K562 (cell line): ENCODE data around the gene MC3R. TPM values are rescaled to one million over a fixed set of nuclear protein-coding genes. Genes with fewer than 3 reads are reported as not detected.

Source experiments
- CTCF ChIP-seq, 3 experiments: IDR thresholded peaks in 2 of 3; conservative IDR thresholded peaks in 1 of 3; 2 replicates each; pipeline ENCODE4 v1.5.1; 2011 to 2012; ENCODE audit warnings: low read length in 3 of 3, mild to moderate bottlenecking in 3 of 3, control low read depth in 2 of 3, improper control_type of control experiment in 1 of 3, inconsistent platforms in 1 of 3, low read depth in 1 of 3, mixed read lengths in 1 of 3, moderate library complexity in 1 of 3; ENCODE audit not compliant: insufficient read depth in 2 of 3
- HDAC1 ChIP-seq, 2 experiments: fragments of 450-650 bp; IDR thresholded peaks; 2 replicates each; pipeline ENCODE4 v1.6.1; 2016 to 2017; ENCODE audit warnings: inconsistent platforms in 1 of 2, mild to moderate bottlenecking in 1 of 2, moderate library complexity in 1 of 2
- HNRNPL ChIP-seq: fragments of 200-400 bp; formaldehyde crosslinking; IDR thresholded peaks from 2 replicates; pipeline ENCODE4 v1.6.1; 2017; ENCODE audit warnings: low read depth, mild to moderate bottlenecking, low read length
- HNRNPUL1 ChIP-seq: fragments of 200-400 bp; formaldehyde crosslinking; IDR thresholded peaks from 2 replicates; pipeline ENCODE4 v1.6.1; 2017; ENCODE audit warnings: low read length
- MAZ ChIP-seq, 2 experiments: fragments of 450-650 bp in 1 of 2; sonication (generic) in 1 of 2; formaldehyde crosslinking; IDR thresholded peaks in 1 of 2; conservative IDR thresholded peaks in 1 of 2; 2 replicates each; pipeline versions ENCODE4 v1.4.0 to v1.5.0; 2020; ENCODE audit warnings: mild to moderate bottlenecking in 1 of 2, missing genetic modification reagents in 1 of 2
- NONO ChIP-seq, 2 experiments: fragments of 200-400 bp in 1 of 2; fragments of 450-650 bp in 1 of 2; formaldehyde crosslinking in 1 of 2; IDR thresholded peaks; 2 replicates each; pipeline ENCODE4 v1.6.1; 2017; ENCODE audit warnings: low read depth in 2 of 2, mild to moderate bottlenecking in 2 of 2, moderate library complexity in 2 of 2, low read length in 1 of 2
- PHF8 ChIP-seq: fragments of 200-600 bp; sonication (generic); IDR thresholded peaks from 2 replicates; pipeline ENCODE4 v1.6.1; 2012; ENCODE audit warnings: mixed run types, mild to moderate bottlenecking, inconsistent platforms, low read length, moderate library complexity, borderline replicate concordance
- ZBTB17 ChIP-seq: fragments of 450-650 bp; formaldehyde crosslinking; IDR thresholded peaks from 2 replicates; pipeline ENCODE4 v1.4.0; 2020; ENCODE audit warnings: mild to moderate bottlenecking
- ZNF12 ChIP-seq: sonication (generic); formaldehyde crosslinking; IDR thresholded peaks from 2 replicates; pipeline ENCODE4 v1.4.0; 2020; ENCODE audit warnings: mild to moderate bottlenecking, missing genetic modification reagents
- ZNF830 ChIP-seq: fragments of 250-450 bp; sonication (Bioruptor Pico); IDR thresholded peaks from 2 replicates; pipeline ENCODE4 v1.5.0; 2021; ENCODE audit warnings: mild to moderate bottlenecking
- polyA plus RNA-seq, 8 experiments: library from polyadenylated mRNA; depleted of rRNA in 4 of 8; stranded (reverse) in 5 of 8; unstranded in 3 of 8; fragments of >200 nt; fragmentation: Nextera tagmentation in 2 of 8; fragmentation: Illumina TruSeq in 1 of 8; extraction: Ambion mirVana in 2 of 8; extraction: Trizol in 1 of 8; gene quantifications; 2 replicates each; pipeline versions ENCODE4 v1.2.1 to v1.2.3, GENCODE V29; 2011 to 2014; ENCODE audit warnings: inconsistent platforms in 1 of 8, missing spikeins in 1 of 8
- total RNA-seq, 7 experiments: library from RNA; depleted of rRNA in 6 of 7; stranded (reverse); fragments of >200 nt in 6 of 7; fragmentation: Illumina TruSeq in 2 of 7; extraction: Trizol in 2 of 7; gene quantifications; 2 replicates each; pipeline versions ENCODE4 v1.2.1 to v1.2.3, GENCODE V29; 2011 to 2021; ENCODE audit warnings: low replicate concordance in 1 of 7
- TF ChIP-seq, protein P1 (sequence below), 2 experiments: fragments of 450-650 bp in 1 of 2; sonication (generic) in 1 of 2; formaldehyde crosslinking in 1 of 2; IDR thresholded peaks; 2 replicates each; pipeline versions ENCODE4 v1.7.1 to v1.9.0; 2016 to 2022; ENCODE audit warnings: inconsistent platforms in 1 of 2, mild to moderate bottlenecking in 1 of 2, missing genetic modification reagents in 1 of 2
- TF ChIP-seq, protein P2 (sequence below): fragments of 450-650 bp; IDR thresholded peaks from 2 replicates; pipeline ENCODE4 v1.6.1; 2016

Gene MC3R
- total and polyA plus RNA-seq, 9 of the 15 experiments (the other 6 are each of a cell fraction or from before 2014, with no cell fraction given), result not detected

GRCh38 chr20:56247954-56248782 lies at the start of gene MC3R (continued):
- peak; percentile 64 to 79 (median 64) for TF ChIP-seq CTCF (IDR thresholded peaks at IDR 0.05 in 2 of 3, conservative IDR thresholded peaks at IDR 0.05 in 1 of 3; ENCODE audit: insufficient read depth in 2 of 3, low read depth in 1 of 3, low read length in 3 of 3)
- TF ChIP-seq HDAC1 (IDR thresholded peaks at IDR 0.05), result no peak
- TF ChIP-seq ZBTB17 (CRISPR knock-in tag), result no peak
- no peak for TF ChIP-seq MAZ (CRISPR knock-in tag; conservative IDR thresholded peaks at IDR 0.05 in 1 of 2, IDR thresholded peaks at IDR 0.05 in 1 of 2)
- TF ChIP-seq, protein P1, sequence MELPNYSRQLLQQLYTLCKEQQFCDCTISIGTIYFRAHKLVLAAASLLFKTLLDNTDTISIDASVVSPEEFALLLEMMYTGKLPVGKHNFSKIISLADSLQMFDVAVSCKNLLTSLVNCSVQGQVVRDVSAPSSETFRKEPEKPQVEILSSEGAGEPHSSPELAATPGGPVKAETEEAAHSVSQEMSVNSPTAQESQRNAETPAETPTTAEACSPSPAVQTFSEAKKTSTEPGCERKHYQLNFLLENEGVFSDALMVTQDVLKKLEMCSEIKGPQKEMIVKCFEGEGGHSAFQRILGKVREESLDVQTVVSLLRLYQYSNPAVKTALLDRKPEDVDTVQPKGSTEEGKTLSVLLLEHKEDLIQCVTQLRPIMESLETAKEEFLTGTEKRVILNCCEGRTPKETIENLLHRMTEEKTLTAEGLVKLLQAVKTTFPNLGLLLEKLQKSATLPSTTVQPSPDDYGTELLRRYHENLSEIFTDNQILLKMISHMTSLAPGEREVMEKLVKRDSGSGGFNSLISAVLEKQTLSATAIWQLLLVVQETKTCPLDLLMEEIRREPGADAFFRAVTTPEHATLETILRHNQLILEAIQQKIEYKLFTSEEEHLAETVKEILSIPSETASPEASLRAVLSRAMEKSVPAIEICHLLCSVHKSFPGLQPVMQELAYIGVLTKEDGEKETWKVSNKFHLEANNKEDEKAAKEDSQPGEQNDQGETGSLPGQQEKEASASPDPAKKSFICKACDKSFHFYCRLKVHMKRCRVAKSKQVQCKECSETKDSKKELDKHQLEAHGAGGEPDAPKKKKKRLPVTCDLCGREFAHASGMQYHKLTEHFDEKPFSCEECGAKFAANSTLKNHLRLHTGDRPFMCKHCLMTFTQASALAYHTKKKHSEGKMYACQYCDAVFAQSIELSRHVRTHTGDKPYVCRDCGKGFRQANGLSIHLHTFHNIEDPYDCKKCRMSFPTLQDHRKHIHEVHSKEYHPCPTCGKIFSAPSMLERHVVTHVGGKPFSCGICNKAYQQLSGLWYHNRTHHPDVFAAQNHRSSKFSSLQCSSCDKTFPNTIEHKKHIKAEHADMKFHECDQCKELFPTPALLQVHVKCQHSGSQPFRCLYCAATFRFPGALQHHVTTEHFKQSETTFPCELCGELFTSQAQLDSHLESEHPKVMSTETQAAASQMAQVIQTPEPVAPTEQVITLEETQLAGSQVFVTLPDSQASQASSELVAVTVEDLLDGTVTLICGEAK (IDR thresholded peaks at IDR 0.05), result no peak
- TF ChIP-seq, protein P1 (CRISPR knock-in tag; IDR thresholded peaks at IDR 0.05), result no peak
- no peak for TF ChIP-seq ZNF12
- TF ChIP-seq HNRNPUL1, result no peak
- no peak for TF ChIP-seq NONO (IDR thresholded peaks at IDR 0.05; ENCODE audit: low read depth in 2 of 2, low read length in 1 of 2)
- TF ChIP-seq, protein P2, sequence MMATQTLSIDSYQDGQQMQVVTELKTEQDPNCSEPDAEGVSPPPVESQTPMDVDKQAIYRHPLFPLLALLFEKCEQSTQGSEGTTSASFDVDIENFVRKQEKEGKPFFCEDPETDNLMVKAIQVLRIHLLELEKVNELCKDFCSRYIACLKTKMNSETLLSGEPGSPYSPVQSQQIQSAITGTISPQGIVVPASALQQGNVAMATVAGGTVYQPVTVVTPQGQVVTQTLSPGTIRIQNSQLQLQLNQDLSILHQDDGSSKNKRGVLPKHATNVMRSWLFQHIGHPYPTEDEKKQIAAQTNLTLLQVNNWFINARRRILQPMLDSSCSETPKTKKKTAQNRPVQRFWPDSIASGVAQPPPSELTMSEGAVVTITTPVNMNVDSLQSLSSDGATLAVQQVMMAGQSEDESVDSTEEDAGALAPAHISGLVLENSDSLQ, result peak; percentile 74
- TF ChIP-seq HNRNPL, result no peak
- no peak for TF ChIP-seq ZNF830
- no peak for TF ChIP-seq PHF8
